HEK293T (cell line): ENCODE data around the gene AGK.
A peak's percentile ranks its signal among the peaks of the same experiment; 100 is the strongest.

Experiments used
- CTCF ChIA-PET: fragments of 350-600 bp; formaldehyde crosslinking; extraction: SDS; loops from one replicate; lab custom pipeline; 2021; ENCODE audit warnings: antibody characterized with exemption, inconsistent platforms; lab: Yijun Ruan, JAX
- POLR2A ChIA-PET: fragments of 350-600 bp; formaldehyde crosslinking; extraction: SDS; loops from one replicate; lab custom pipeline; 2020; ENCODE audit warnings: antibody characterized with exemption, inconsistent platforms; lab: Yijun Ruan, JAX
- DNase-seq: peaks from one replicate; pipeline ENCODE4 v3.0.0; 2012; ENCODE audit warnings: mixed read lengths; ENCODE audit errors: extremely low spot score
- ARNT ChIP-seq: fragments of 450-650 bp; IDR thresholded peaks from 2 replicates; pipeline ENCODE4 v1.6.1; 2017; ENCODE audit warnings: mild to moderate bottlenecking
- BHLHE40 ChIP-seq: fragments of 450-650 bp; IDR thresholded peaks from 2 replicates; pipeline ENCODE4 v1.6.1; 2016; ENCODE audit warnings: mild to moderate bottlenecking, moderate library complexity, borderline replicate concordance
- CTBP1 ChIP-seq: fragments of 450-650 bp; IDR thresholded peaks from 2 replicates; pipeline ENCODE4 v1.6.1; 2016; ENCODE audit warnings: borderline replicate concordance
- ELF4 ChIP-seq: fragments of 450-650 bp; IDR thresholded peaks from 2 replicates; pipeline ENCODE4 v1.6.1; 2017; ENCODE audit warnings: antibody characterized with exemption
- FOXA1 ChIP-seq: fragments of 450-650 bp; IDR thresholded peaks from 2 replicates; pipeline ENCODE4 v1.6.1; 2016; ENCODE audit warnings: mild to moderate bottlenecking
- FOXK2 ChIP-seq: fragments of 450-650 bp; IDR thresholded peaks from 2 replicates; pipeline ENCODE4 v1.6.1; 2016; ENCODE audit warnings: mild to moderate bottlenecking
- FOXM1 ChIP-seq: fragments of 450-650 bp; IDR thresholded peaks from 2 replicates; pipeline ENCODE4 v1.6.1; 2017; ENCODE audit warnings: mild to moderate bottlenecking, borderline replicate concordance
- HDGF ChIP-seq: fragments of 450-650 bp; IDR thresholded peaks from 2 replicates; pipeline ENCODE4 v1.6.1; 2017; ENCODE audit warnings: antibody characterized with exemption, borderline replicate concordance
- L3MBTL2 ChIP-seq: fragments of 450-650 bp; conservative IDR thresholded peaks from 2 replicates; pipeline ENCODE4 v1.6.1; 2016; ENCODE audit warnings: mild to moderate bottlenecking
- LEF1 ChIP-seq: fragments of 450-650 bp; IDR thresholded peaks from 2 replicates; pipeline ENCODE4 v1.6.1; 2017; ENCODE audit warnings: mild to moderate bottlenecking, borderline replicate concordance
- NFRKB ChIP-seq: fragments of 450-650 bp; IDR thresholded peaks from 2 replicates; pipeline ENCODE4 v1.6.1; 2016; ENCODE audit warnings: mild to moderate bottlenecking, moderate library complexity
- SP1 ChIP-seq: fragments of 450-650 bp; IDR thresholded peaks from 2 replicates; pipeline ENCODE4 v1.6.1; 2017
- SUZ12 ChIP-seq: fragments of 450-650 bp; IDR thresholded peaks from 2 replicates; pipeline ENCODE4 v1.6.1; 2016; ENCODE audit warnings: mild to moderate bottlenecking
- TARDBP ChIP-seq: fragments of 450-650 bp; IDR thresholded peaks from 2 replicates; pipeline ENCODE4 v1.6.1; 2016
- ZNF384 ChIP-seq: fragments of 450-650 bp; IDR thresholded peaks from 2 replicates; pipeline ENCODE4 v1.6.1; 2016
- TF ChIP-seq, protein P1 (sequence below): fragments of 450-650 bp; IDR thresholded peaks from 2 replicates; pipeline ENCODE4 v1.6.1; 2016

The AGK gene

DNA sequence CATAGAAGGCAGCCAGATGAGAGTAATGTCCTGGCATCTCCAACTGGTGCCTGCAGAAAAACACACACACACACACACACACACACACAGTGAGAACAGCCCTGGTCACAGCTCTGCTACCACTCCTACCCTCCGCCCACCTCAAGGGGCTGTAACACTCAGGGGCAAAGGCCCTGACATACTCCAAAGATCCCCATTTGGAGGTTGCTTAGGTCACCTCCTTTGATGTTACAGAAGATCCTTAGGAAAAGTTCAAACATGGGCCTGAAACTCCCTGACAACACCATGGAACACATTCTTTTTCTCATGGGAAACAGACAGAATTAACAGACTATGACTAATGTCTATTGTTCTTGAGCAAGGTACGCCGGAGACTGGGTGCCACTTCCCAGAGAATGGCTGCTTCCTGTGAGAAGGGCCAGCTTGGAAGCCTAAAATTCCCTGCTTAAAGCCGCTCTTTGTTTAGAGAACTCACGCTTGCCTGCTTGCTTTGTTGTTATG, 123.0 kb downstream of the AGK start:
- TF ChIP-seq SUZ12: no peak
- TF ChIP-seq CTBP1: no peak
- TF ChIP-seq ARNT: no peak
- ChIA-PET CTCF (interaction anchor here (0.7 to 2.0 kb wide), 2 partner anchors 17 to 25 kb away, joined by 3 to 12 read pairs; no protein-coding TSS in a partner anchor), POLR2A (no interaction called here)
- no peak for DNase-seq

DNA sequence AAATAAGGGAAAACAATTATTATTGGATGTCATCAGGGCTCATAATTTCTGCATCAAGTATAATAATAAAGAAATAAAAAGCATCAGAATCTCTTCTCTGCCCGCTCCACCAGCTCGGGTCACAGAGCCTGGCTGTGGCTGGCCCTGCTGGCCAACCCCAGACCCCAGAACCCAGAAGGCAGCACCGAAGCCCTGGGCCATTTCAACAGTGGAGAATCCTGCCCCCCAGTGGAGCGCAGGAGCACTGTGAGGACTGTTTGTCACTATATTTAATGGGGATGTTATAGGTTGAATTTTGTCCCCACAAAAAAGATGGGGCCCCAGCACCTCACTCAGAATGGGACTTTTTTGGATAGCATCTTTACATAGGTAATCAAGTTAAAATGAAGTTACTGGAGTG, 123.5 kb downstream of the AGK start:
- ChIA-PET CTCF (interaction anchor here (0.7 to 2.0 kb wide), 2 partner anchors 16 to 25 kb away, joined by 3 to 12 read pairs; no protein-coding TSS in a partner anchor), POLR2A (no interaction called here)
- peak; percentile 53 for DNase-seq
- TF ChIP-seq, protein P1, sequence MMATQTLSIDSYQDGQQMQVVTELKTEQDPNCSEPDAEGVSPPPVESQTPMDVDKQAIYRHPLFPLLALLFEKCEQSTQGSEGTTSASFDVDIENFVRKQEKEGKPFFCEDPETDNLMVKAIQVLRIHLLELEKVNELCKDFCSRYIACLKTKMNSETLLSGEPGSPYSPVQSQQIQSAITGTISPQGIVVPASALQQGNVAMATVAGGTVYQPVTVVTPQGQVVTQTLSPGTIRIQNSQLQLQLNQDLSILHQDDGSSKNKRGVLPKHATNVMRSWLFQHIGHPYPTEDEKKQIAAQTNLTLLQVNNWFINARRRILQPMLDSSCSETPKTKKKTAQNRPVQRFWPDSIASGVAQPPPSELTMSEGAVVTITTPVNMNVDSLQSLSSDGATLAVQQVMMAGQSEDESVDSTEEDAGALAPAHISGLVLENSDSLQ: no peak
- TF ChIP-seq LEF1 (no peak), L3MBTL2 (no peak), HDGF (no peak), TARDBP (no peak), SP1 (no peak), ELF4 (no peak), SUZ12 (no peak), FOXA1 (no peak)

DNA sequence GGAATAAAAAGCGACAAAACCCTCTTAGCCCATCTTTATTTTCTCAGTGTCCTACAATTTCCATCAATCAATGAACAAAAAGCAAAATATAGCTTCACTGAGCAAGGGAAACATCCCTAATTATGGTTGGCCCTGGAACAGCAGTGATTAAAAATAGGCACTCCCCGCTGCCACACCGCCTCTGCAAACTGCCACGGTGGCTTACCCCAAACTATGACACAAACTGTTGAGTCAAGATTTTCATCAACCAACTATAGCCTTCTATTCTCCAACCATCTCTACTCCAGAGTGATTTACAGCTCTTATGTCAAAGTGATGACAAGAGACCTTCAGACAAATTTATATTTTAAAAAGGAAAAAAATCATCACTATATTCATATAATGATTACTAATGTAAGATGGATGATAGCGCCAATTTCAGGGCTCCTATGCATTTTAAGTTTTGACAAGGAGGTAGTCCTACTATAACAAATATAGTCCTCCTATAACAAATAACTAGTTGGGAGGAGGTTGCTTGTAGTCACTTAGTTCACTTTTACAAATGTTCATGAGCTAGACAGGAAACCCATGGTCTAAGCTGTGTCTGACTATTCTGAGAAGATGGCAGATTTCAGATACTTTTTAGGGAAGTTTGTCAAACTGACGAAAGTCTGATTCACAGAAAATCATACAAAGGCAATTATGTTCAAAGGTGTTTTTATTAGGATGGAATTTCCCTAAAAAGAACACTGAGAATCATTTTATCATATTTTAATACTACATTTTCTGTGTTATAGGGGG, 124.4 kb downstream of the AGK start:
- DNase-seq: no peak
- ChIA-PET CTCF (interaction anchor here (0.8 kb wide), 1 partner anchor 62 kb away, joined by 4 read pairs; no protein-coding TSS in a partner anchor), POLR2A (interaction anchor here (1.9 kb wide), 1 partner anchor 62 kb away, joined by 5 read pairs; the partner anchor contains the start of gene SSBP1)
- TF ChIP-seq ZNF384 (no peak), ELF4 (no peak), LEF1 (no peak), SP1 (no peak), CTBP1 (no peak), FOXM1 (no peak), NFRKB (no peak), L3MBTL2 (no peak), ARNT (no peak), FOXK2 (no peak), HDGF (no peak), TARDBP (no peak), BHLHE40 (no peak), FOXA1 (no peak), SUZ12 (no peak)
- TF ChIP-seq, protein P1: no peak

DNA sequence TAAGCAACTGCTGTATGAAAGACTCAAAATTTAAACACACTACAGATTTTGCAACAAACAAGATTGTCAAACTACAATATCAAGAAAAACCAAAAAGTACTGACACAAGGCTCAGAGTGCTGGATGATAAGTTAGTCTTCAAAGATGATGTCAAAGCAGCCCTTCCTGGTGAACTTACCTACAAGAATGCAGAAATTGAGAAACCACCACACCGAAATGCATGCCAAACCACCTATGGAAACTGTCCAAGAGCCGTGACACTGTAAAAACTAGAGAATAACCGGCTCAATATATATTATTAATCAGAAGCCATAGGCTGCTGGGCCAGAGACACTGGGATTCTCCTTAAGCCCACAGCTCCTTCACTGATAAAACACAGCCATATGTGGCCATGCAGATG, 125.4 kb downstream of the AGK start:
- ChIA-PET POLR2A (interaction anchor here (1.9 kb wide), 1 partner anchor 61 kb away, joined by 5 read pairs; the partner anchor contains the start of gene SSBP1), CTCF (no interaction called here)
- TF ChIP-seq SP1: no peak
- no peak for DNase-seq

DNA sequence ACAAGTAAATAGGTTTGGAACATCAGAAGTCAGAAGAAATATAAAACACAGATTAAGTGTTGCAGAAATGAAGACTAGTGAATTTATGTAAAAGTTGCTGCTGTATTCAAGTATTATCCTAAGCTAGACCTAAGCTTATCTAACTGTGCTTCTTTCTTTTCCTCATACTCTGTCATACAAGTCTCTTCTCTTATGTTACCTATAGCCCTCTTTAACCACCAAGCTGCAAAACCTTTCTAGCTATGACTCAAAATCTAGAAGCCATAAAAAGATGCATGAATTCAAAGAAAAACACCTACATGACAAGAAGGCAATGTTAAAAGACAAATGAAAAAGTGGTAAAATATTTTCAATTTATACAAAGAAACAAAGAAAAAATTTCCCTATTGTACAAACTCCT, 127.8 kb downstream of the AGK start:
- TF ChIP-seq L3MBTL2 (no peak), HDGF (no peak), SUZ12 (no peak), ZNF384 (no peak), TARDBP (no peak), FOXA1 (no peak), BHLHE40 (no peak), SP1 (no peak)
- CTCF ChIA-PET: no interaction called here
- POLR2A ChIA-PET: no interaction called here
- no peak for DNase-seq

DNA sequence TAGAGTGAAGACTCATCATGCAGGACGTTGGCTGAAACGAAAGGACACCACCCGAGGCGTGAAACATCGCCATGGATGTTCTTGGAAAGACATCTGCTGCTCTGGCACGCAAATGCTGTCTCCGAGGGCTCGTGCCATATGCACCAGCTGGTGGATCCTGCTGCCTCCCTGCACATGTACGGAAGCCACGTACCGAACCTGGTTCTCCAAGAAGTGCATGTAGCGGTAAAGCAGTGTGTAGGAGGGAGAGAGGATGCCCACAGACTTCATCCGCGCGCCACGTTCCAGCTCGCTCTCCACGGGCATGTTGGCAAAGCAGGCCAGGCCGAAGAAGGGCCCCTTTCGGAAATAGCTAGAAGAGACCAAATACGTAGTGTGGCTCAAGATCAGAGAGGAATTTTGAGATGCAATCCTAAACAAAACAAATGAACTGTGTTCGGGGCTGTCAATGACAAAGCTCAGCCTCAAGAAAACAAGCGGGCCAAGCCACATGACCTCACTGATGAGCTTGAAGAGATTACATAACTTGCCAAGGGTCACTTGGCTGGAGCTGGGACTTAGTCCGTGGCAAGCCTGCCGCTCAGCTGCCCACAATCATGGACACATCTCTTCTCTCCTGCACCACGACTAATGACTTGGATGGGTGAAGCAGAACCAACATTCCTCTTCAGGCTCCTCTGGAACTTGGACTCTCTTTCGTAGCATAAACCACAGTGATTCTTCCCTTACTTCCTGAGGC, 134.2 kb downstream of the AGK start:
- ChIA-PET CTCF (interaction anchor here (1.0 kb wide), 1 partner anchor 53 kb away, joined by 4 read pairs; the partner anchor contains the start of gene SSBP1), POLR2A (interaction anchor here (1.2 to 1.9 kb wide), 3 partner anchors 10 to 53 kb away, joined by 3 to 7 read pairs (median 6); partner anchors contain the start of genes DENND11 and SSBP1)
- TF ChIP-seq FOXK2: no peak
- no peak for TF ChIP-seq NFRKB
- TF ChIP-seq FOXA1: no peak
- no peak for TF ChIP-seq LEF1
- no peak for TF ChIP-seq ARNT
- TF ChIP-seq FOXM1: no peak
- no peak for TF ChIP-seq ZNF384
- TF ChIP-seq HDGF: no peak
- no peak for TF ChIP-seq TARDBP
- TF ChIP-seq SP1: no peak
- no peak for TF ChIP-seq L3MBTL2
- TF ChIP-seq BHLHE40: no peak
- TF ChIP-seq, protein P1: no peak
- no peak for TF ChIP-seq CTBP1
- no peak for TF ChIP-seq ELF4
- no peak for TF ChIP-seq SUZ12
- no peak for DNase-seq
